Vagina (tissue), 2 donors: ENCODE data around the gene PDHA1.

Experiments
- CTCF ChIP-seq, 3 experiments: fragments of 450-650 bp in 2 of 3; fragments of 200-600 bp in 1 of 3; sonication (generic) in 1 of 3; IDR thresholded peaks; one replicate each; pipeline ENCODE4 v1.5.1; 2017 to 2019; ENCODE audit warnings: antibody characterized with exemption in 3 of 3, mild to moderate bottlenecking in 2 of 3, moderate library complexity in 2 of 3
- POLR2A ChIP-seq, 2 donors: fragments of 450-650 bp; IDR thresholded peaks; one replicate each; pipeline ENCODE4 v1.6.1; 2017; ENCODE audit warnings: antibody characterized with exemption in 2 of 2, mild to moderate bottlenecking in 2 of 2, moderate library complexity in 2 of 2
- POLR2AphosphoS5 ChIP-seq, 2 donors: sonication (generic); formaldehyde crosslinking; IDR thresholded peaks; one replicate each; pipeline ENCODE4 v1.9.0; 2017; ENCODE audit warnings: antibody characterized with exemption in 2 of 2, mild to moderate bottlenecking in 2 of 2, low read depth in 1 of 2; ENCODE audit not compliant: insufficient read depth in 1 of 2

DNA sequence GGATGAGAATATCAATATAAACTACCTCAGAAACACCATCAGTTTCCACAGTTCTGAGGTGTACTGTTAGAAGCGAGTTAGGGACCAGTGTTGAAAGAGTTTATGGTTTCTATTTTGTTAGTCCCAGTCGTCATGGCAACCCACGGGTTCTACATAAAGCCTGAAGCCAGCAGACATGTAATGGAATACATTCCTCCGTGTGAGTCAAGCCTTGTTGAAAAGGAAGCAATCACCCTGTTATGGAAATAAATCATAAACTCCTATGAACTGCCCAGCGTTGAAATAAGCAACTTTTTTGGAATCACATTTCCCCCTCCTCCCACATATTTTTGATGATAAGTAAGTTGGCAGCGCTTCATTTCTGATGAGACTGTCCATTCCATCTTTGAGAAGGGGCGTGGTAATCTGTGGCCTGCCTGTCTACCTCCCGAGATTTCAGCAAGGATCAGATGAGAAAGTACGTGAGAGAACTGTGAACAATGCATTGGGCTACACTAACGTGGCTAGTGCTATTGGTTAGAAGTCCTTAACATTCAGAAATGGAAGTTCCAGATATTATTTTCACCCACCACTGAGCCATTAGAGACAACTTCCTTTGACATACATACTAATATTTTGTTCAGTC is 40.4 kb upstream of the PDHA1 start:
- TF ChIP-seq CTCF (IDR thresholded peaks at IDR 0.05) (no peak), POLR2A (IDR thresholded peaks at IDR 0.05) (no peak), POLR2AphosphoS5 (IDR thresholded peaks at IDR 0.05; ENCODE audit: insufficient read depth in 1 of 2, low read depth in 1 of 2) (no peak)
